ENCODE measurements around the gene TXNRD1. TPM values are rescaled to one million over a fixed set of nuclear protein-coding genes. Genes with fewer than 3 reads are reported as not detected.

TXNRD1 gene
- total RNA-seq, 2 experiments from 2014 or later: 82.7 to 82.8 TPM

DNA sequence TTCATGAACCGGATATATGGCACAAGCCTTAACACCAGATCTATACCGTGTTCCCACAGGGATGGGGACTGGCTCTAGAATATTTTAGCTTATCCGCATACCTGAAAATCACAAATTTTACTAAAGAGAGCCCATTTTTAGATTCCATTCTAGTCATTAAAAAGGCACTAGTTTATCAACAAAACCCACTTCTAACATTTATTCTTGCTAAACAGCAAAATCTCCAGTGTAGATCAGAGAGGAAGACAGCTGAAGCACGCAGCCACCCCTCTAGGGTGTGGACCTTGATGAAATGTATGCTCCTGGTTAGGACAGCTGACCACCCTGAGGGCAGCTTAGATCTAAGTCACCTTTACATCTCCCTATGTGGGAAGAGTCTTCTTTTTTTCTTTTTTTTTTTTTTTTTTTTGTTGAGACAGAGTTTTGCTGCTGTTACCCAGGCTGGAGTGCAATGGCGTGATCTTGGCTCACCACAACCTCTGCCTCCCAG, 150.4 kb downstream of the TXNRD1 start:
- POLR2A ChIA-PET: no interaction called here
- H3K9me3 Mint-ChIP-seq: peaks cover 13% of the 10 kb centered on the region
- no peaks in the 10 kb centered on the region for H3K4me1 Mint-ChIP-seq (ENCODE audit: low read depth)
- intact Hi-C loops (cut with micrococcal nuclease): no loop called here
- no peak overlapping the region for H3K27ac Mint-ChIP-seq
- DNase-seq: no peak
- no peaks in the 10 kb centered on the region for H3K36me3 Mint-ChIP-seq
- no peaks in the 10 kb centered on the region for H3K27me3 Mint-ChIP-seq
- no peak overlapping the region for H3K4me3 Mint-ChIP-seq
- CTCF ChIA-PET: interaction anchor here (0.6 to 1.4 kb wide), 2 partner anchors 16 to 461 kb away, joined by 3 to 4 read pairs; no protein-coding TSS in a partner anchor

DNA sequence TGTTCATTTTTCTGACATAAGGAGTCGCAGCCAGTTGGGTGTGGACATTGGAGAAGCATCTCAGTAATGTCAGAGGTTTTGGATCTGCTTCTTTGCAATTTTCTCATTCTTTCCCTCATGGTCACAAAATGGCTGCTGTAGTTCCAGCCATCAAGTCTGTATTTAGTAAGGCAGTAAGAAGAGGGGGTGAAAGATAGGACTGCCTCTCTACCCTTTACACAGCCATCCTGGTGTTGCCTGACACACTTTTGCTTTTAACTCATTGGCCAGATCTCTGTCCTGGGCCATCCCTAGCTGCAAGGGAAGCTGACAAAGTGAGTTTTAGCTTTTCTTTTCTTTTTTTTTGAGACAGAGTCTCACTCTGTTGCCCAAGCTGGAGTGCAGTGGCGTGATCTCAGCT, 154.1 kb downstream of the TXNRD1 start:
- H3K27me3 Mint-ChIP-seq: no peaks in the 10 kb centered on the region
- ChIA-PET CTCF (interaction anchor here (1.2 to 2.8 kb wide), 2 partner anchors 12 kb away, joined by 4 to 11 read pairs; no protein-coding TSS in a partner anchor), POLR2A (interaction anchor here (0.7 kb wide), 2 partner anchors 241 to 390 kb away, joined by 3 read pairs; no protein-coding TSS in a partner anchor)

GRCh38 chr12:104371043-104371870, 155.7 kb downstream of the TXNRD1 start:
- no peak overlapping the region for H3K4me3 Mint-ChIP-seq
- peaks cover 10% of the 10 kb centered on the region for H3K4me1 Mint-ChIP-seq (ENCODE audit: low read depth)
- no peaks in the 10 kb centered on the region for H3K27me3 Mint-ChIP-seq
- DNase-seq: no peak
- ChIA-PET CTCF (no interaction called here), POLR2A (no interaction called here)
- H3K27ac Mint-ChIP-seq: no peak overlapping the region
- H3K36me3 Mint-ChIP-seq: no peaks in the 10 kb centered on the region
- H3K9me3 Mint-ChIP-seq: peaks cover 13% of the 10 kb centered on the region
- intact Hi-C loops (cut with micrococcal nuclease): no loop called here

More for the DNA sequence above, 154.1 kb downstream of the TXNRD1 start:
- DNase-seq: no peak
- Mint-ChIP-seq H3K4me1 (ENCODE audit: low read depth) (peaks cover 10% of the 10 kb centered on the region), H3K9me3 (peaks cover 13% of the 10 kb centered on the region), H3K4me3 (no peak overlapping the region), H3K36me3 (no peaks in the 10 kb centered on the region), H3K27ac (no peak overlapping the region)
- intact Hi-C loops (cut with micrococcal nuclease): no loop called here

DNA sequence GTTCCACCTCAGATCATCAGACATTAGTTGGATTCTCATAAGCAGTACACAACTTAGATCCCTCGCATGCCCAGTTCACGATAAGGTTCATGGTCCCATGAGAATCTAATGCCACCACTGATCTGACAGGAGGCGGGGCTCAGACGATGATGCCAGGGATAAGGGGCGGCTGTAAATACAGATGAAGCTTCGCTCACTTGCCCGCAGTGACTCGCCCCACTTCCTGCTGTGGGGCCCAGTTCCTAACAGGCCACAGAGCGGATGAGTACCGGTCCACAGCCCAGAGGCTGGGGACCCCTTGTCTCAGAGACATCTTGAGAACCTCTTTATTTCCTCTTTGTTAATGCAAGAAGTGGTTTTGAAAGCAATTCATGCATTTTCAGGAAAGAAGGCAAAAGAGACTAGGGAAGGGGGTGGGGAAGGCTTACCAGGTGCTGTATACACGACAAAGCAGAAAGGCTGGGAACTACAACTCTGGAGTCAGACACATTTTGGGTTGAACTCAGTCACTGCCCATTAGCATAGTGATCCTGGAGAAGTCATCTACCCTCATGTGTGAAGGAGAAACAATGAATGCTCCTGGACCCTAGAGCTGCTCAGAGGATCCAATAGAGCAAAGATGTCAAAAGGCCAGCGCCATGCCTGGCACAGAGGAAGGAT, 156.6 kb downstream of the TXNRD1 start:
- intact Hi-C loops (cut with micrococcal nuclease): no loop called here
- Mint-ChIP-seq H3K27me3 (no peaks in the 10 kb centered on the region), H3K36me3 (no peaks in the 10 kb centered on the region), H3K4me1 (ENCODE audit: low read depth) (peaks cover 10% of the 10 kb centered on the region), H3K4me3 (no peak overlapping the region), H3K27ac (no peak overlapping the region), H3K9me3 (peaks cover 13% of the 10 kb centered on the region)
- ChIA-PET CTCF (interaction anchor here (1.1 to 2.0 kb wide), 2 partner anchors 10 to 14 kb away, joined by 4 to 15 read pairs; no protein-coding TSS in a partner anchor), POLR2A (no interaction called here)
- peak; percentile 60 for DNase-seq

DNA sequence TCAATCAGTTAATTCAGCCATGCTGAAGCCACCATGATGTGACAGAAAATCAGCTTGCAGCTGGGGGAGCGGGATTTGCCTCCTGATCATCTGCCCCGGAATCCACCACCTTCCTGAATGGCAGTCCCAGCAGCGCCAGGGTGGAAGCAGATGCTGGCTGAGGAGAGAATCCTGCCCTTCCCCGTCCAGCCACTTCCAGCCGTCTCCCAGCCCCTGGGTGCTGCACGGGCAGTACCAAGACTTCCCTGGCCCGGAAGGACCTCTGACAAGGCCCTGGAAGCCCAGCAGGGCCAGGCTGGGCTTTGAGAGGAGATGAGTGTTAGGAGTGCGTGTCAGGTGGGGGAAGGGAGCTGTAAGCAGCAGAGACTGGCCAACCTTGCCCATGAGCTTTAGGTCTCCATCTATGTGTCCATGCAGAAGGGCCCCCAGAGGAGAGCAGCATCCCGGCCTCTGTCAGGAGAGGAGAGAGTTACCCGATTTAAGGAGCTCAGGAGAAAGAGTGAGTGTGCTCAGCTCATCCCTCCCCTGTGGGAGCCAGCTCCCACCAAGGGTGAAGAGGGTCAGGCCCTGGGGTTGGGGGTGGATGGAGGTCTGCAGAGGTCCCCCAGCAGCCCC, 157.2 kb downstream of the TXNRD1 start:
- peaks cover 10% of the 10 kb centered on the region for H3K4me1 Mint-ChIP-seq (ENCODE audit: low read depth)
- ChIA-PET CTCF (interaction anchor here (0.7 to 2.0 kb wide), 4 partner anchors 9 to 680 kb away, joined by 3 to 15 read pairs (median 4); no protein-coding TSS in a partner anchor), POLR2A (no interaction called here)
- H3K9me3 Mint-ChIP-seq: peaks cover 13% of the 10 kb centered on the region
- no peak overlapping the region for H3K27ac Mint-ChIP-seq
- H3K36me3 Mint-ChIP-seq: no peaks in the 10 kb centered on the region
- no peaks in the 10 kb centered on the region for H3K27me3 Mint-ChIP-seq
- intact Hi-C loops (cut with micrococcal nuclease): no loop called here
- no peak for DNase-seq
- no peak overlapping the region for H3K4me3 Mint-ChIP-seq

DNA sequence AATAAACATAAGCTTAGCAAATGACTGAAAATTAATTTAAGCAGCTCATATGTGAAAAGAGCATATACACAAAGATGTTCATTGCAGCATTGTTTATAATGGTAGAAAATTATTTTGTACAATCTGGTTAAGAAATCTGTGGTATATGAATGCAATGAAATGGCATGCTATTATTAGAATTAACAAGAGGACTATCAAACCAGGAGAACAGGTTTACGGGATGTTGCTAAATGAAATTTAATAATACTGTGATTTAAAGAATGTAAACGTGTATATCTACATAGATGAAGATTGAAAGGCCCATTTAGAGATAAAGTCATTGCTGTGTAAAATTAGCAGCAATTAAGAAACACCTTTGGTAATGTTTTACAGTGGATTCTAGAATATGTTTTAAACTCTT, 158.5 kb downstream of the TXNRD1 start:
- intact Hi-C loops (cut with micrococcal nuclease): no loop called here
- DNase-seq: no peak
- H3K9me3 Mint-ChIP-seq: peaks cover 8% of the 10 kb centered on the region
- peaks cover 10% of the 10 kb centered on the region for H3K4me1 Mint-ChIP-seq (ENCODE audit: low read depth)
- H3K27ac Mint-ChIP-seq: no peak overlapping the region
- ChIA-PET POLR2A (interaction anchor here (0.6 kb wide), 1 partner anchor 45 kb away, joined by 6 read pairs; no protein-coding TSS in a partner anchor), CTCF (interaction anchor here (2.0 to 2.7 kb wide), 2 partner anchors 8 to 679 kb away, joined by 9 to 15 read pairs; no protein-coding TSS in a partner anchor)
- no peaks in the 10 kb centered on the region for H3K27me3 Mint-ChIP-seq
- H3K4me3 Mint-ChIP-seq: no peak overlapping the region
- H3K36me3 Mint-ChIP-seq: no peaks in the 10 kb centered on the region

GRCh38 chr12:104374806-104375205, 159.2 kb downstream of the TXNRD1 start:
- peaks cover 10% of the 10 kb centered on the region for H3K4me1 Mint-ChIP-seq (ENCODE audit: low read depth)
- ChIA-PET POLR2A (interaction anchor here (0.6 kb wide), 1 partner anchor 44 kb away, joined by 6 read pairs; no protein-coding TSS in a partner anchor), CTCF (interaction anchor here (2.7 kb wide), 1 partner anchor 678 kb away, joined by 9 read pairs; no protein-coding TSS in a partner anchor)
- H3K36me3 Mint-ChIP-seq: no peaks in the 10 kb centered on the region
- no peak overlapping the region for H3K4me3 Mint-ChIP-seq
- H3K27ac Mint-ChIP-seq: no peak overlapping the region
- no peak for DNase-seq
- H3K9me3 Mint-ChIP-seq: peaks cover under 1% of the 10 kb centered on the region
- intact Hi-C loops (cut with micrococcal nuclease): no loop called here
- no peaks in the 10 kb centered on the region for H3K27me3 Mint-ChIP-seq

- no peaks in the 10 kb centered on the region for H3K27me3 Mint-ChIP-seq
- H3K4me1 Mint-ChIP-seq (ENCODE audit: low read depth): peaks cover 10% of the 10 kb centered on the region
- POLR2A ChIA-PET: no interaction called here
- H3K4me3 Mint-ChIP-seq: no peak overlapping the region
- H3K36me3 Mint-ChIP-seq: no peaks in the 10 kb centered on the region
- no peak for DNase-seq
- CTCF ChIA-PET: interaction anchor here (2.7 kb wide), 1 partner anchor 677 kb away, joined by 9 read pairs; no protein-coding TSS in a partner anchor
- no peaks in the 10 kb centered on the region for H3K9me3 Mint-ChIP-seq
- no peak overlapping the region for H3K27ac Mint-ChIP-seq
- intact Hi-C loops (cut with micrococcal nuclease): no loop called here
Measured at GRCh38 chr12:104375775-104376174, 160.2 kb downstream of the TXNRD1 start.

DNA sequence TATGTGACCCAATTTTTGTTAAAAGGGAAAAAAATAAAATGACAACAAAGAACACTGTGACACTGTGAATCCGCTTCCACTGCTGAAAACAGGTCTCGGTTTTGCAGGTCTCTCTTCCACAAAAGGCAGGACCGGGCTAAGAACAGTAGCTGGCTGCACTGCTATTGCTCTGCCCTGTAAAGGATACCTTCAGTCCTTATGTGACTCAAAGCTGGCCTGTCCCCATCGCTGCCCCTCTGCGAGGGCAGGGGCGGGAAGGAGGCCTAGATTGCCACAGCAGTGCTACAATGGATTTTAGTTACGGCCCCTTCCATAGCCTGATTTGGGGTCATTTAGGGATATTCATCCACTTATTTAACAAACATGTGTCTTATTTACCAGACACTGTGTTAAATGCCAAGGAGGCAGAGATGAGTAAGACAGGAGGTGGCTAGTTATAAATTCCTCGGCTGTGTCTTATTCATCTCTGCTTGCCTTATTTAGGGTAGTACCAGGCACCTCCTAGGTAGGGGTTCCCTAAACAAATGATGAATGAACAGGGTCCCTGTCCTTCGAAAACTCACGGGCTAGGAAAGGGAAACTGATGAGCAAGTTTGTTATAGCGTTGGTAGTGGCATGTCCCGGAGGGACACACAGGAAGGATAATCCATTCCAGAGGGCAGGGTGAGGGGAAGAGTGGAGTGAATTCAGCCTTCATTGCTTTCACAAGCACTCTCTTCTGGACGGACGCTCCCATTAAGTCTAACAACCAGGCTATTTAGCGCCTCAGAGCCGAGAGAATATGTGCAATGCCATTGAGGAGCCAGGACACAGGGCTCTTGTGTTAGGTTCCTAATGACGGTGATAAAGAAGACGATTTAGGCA, 161.3 kb downstream of the TXNRD1 start:
- CTCF ChIA-PET: no interaction called here
- Mint-ChIP-seq H3K4me3 (no peak overlapping the region), H3K27ac (no peak overlapping the region), H3K36me3 (no peaks in the 10 kb centered on the region), H3K27me3 (peaks cover 3% of the 10 kb centered on the region), H3K9me3 (no peaks in the 10 kb centered on the region), H3K4me1 (ENCODE audit: low read depth) (peaks cover 9% of the 10 kb centered on the region)
- intact Hi-C loops (cut with micrococcal nuclease): no loop called here
- DNase-seq: no peak
- POLR2A ChIA-PET: no interaction called here

DNA sequence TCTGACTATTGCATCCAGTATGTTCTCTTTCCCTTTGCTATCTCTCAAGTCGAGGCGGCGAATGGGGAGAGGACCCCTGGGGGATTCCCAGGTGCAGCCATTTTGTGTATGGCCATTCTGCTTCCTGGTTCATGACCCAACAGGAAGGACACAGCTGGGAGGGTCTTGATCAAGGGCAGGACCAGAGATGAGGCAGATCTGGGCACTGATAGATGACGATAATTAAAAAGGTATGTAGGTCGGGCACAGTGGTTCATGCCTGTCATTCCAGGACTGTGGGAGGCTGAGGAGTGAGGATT, 161.9 kb downstream of the TXNRD1 start:
- intact Hi-C loops (cut with micrococcal nuclease): no loop called here

DNA sequence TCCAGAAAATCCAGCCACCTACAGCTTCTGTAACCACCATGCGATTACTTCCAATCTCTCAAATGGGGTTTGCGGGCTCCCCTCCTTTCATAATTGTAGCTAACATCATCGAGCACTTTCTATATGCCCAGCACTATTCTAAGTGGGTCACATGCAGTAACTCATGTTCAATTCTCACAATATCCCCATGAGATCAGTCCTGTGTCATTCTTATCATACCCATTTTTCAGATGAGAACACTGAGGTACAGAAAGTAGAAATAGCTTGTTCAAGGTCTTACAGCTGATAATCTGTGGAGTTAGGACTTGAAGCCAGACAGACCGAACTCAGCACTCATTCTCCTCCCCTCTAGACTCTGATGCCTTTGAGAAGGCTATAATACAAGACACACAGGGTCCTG, 162.8 kb downstream of the TXNRD1 start:
- DNase-seq: no peak
- no peak overlapping the region for H3K4me3 Mint-ChIP-seq
- H3K27me3 Mint-ChIP-seq: peaks cover 3% of the 10 kb centered on the region
- H3K27ac Mint-ChIP-seq: no peak overlapping the region
- H3K4me1 Mint-ChIP-seq (ENCODE audit: low read depth): peaks cover 9% of the 10 kb centered on the region
- intact Hi-C loops (cut with micrococcal nuclease): no loop called here
- H3K9me3 Mint-ChIP-seq: no peaks in the 10 kb centered on the region
- CTCF ChIA-PET: interaction anchor here (0.6 kb wide), 1 partner anchor 50 kb away, joined by 3 read pairs; no protein-coding TSS in a partner anchor
- H3K36me3 Mint-ChIP-seq: no peaks in the 10 kb centered on the region
- POLR2A ChIA-PET: no interaction called here

More for the DNA sequence above, 161.9 kb downstream of the TXNRD1 start:
- ChIA-PET CTCF (no interaction called here), POLR2A (no interaction called here)
- Mint-ChIP-seq H3K36me3 (no peaks in the 10 kb centered on the region), H3K4me1 (ENCODE audit: low read depth) (peaks cover 9% of the 10 kb centered on the region), H3K27ac (no peak overlapping the region), H3K27me3 (peaks cover 3% of the 10 kb centered on the region), H3K4me3 (no peak overlapping the region), H3K9me3 (no peaks in the 10 kb centered on the region)
- no peak for DNase-seq

Measured in activated CD4-positive, alpha-beta memory T cell treated with anti-CD3 and anti-CD28 coated beads for 36 hours (primary cell).